Neural cell (in vitro differentiated cells): ENCODE results near the gene UNC119B. TPM values are rescaled to one million over a fixed set of nuclear protein-coding genes. Genes with fewer than 3 reads are reported as not detected.

Experiments used
- H2AFZ ChIP-seq: fragments of 200-600, 300-800 bp; sonication (generic), shearing (Covaris generic); 2 replicates; pipeline ENCODE4 v1.6.0; 2014; ENCODE audit warnings: low read depth, mild to moderate bottlenecking, antibody characterized with exemption, low read length, moderate library complexity
- H3F3A ChIP-seq: fragments of 200-600 bp; shearing (Covaris generic); 2 replicates; pipeline ENCODE4 v1.6.1; 2016; ENCODE audit warnings: mild to moderate bottlenecking, moderate library complexity, mixed read lengths, antibody characterized with exemption, low read length; ENCODE audit not compliant: insufficient read depth, poor library complexity, severe bottlenecking
- H3K27ac ChIP-seq: fragments of 200-600, 300-800 bp; sonication (generic), shearing (Covaris generic); 2 replicates; pipeline ENCODE4 v1.5.1; 2014; ENCODE audit warnings: mild to moderate bottlenecking, low read length, moderate library complexity
- H3K27me3 ChIP-seq: fragments of 300-800, 200-600 bp; sonication (generic), shearing (Covaris generic); 2 replicates; pipeline ENCODE4 v1.6.0; 2014; ENCODE audit warnings: mild to moderate bottlenecking, low read depth, low read length, moderate library complexity; ENCODE audit not compliant: insufficient read depth
- H3K36me3 ChIP-seq: fragments of 300-800, 200-600 bp; sonication (generic), shearing (Covaris generic); 2 replicates; pipeline ENCODE4 v1.5.1; 2014; ENCODE audit warnings: mild to moderate bottlenecking, antibody characterized with exemption, low read length, moderate library complexity; ENCODE audit not compliant: insufficient read depth
- H3K4me2 ChIP-seq: fragments of 300-800, 200-600 bp; sonication (generic), shearing (Covaris generic); 2 replicates; pipeline ENCODE4 v1.6.0; 2014; ENCODE audit warnings: mild to moderate bottlenecking, low read length
- H3K4me3 ChIP-seq: fragments of 300-800, 200-600 bp; sonication (generic), shearing (Covaris generic); 2 replicates; pipeline ENCODE4 v1.5.1; 2014; ENCODE audit warnings: mild to moderate bottlenecking, low read length, moderate library complexity
- H3K79me2 ChIP-seq: fragments of 200-600 bp; shearing (Covaris generic); replicated peaks from 2 replicates; pipeline ENCODE4 v1.6.0; 2014; ENCODE audit warnings: mild to moderate bottlenecking, low read length, moderate library complexity; ENCODE audit not compliant: insufficient read depth
- H3K9ac ChIP-seq: fragments of 300-800, 200-600 bp; sonication (generic), shearing (Covaris generic); 2 replicates; pipeline ENCODE4 v1.6.1; 2016; ENCODE audit warnings: mild to moderate bottlenecking, low read length, mixed read lengths
- H3K9me2 ChIP-seq: fragments of 200-600 bp; shearing (Covaris generic); 2 replicates; pipeline ENCODE4 v1.6.1; 2016; ENCODE audit warnings: mild to moderate bottlenecking, low read length, mixed read lengths; ENCODE audit not compliant: insufficient read depth
- H3K9me3 ChIP-seq: fragments of 200-600, 300-800 bp; sonication (generic), shearing (Covaris generic); 2 replicates; pipeline ENCODE4 v1.6.1; 2016; ENCODE audit warnings: mild to moderate bottlenecking, mixed run types, low read length, moderate library complexity, mixed read lengths
- H4K20me1 ChIP-seq: fragments of 200-600 bp; shearing (Covaris generic); 2 replicates; pipeline ENCODE4 v1.6.1; 2016; ENCODE audit warnings: mild to moderate bottlenecking, mixed run types; ENCODE audit not compliant: insufficient read depth
- CTCF ChIP-seq: fragments of 450-650 bp; IDR thresholded peaks from 2 replicates; pipeline ENCODE4 v1.5.1; 2014; ENCODE audit warnings: antibody characterized with exemption, mild to moderate bottlenecking, moderate library complexity; ENCODE audit not compliant: poor library complexity, severe bottlenecking
- EP300 ChIP-seq: fragments of 450-650 bp; conservative IDR thresholded peaks from 2 replicates; pipeline ENCODE4 v1.6.1; 2014; ENCODE audit warnings: antibody characterized with exemption, mild to moderate bottlenecking, moderate library complexity; ENCODE audit not compliant: poor library complexity, severe bottlenecking
- EZH2 ChIP-seq: fragments of 200-600, 300-800 bp; shearing (Covaris generic), sonication (generic); IDR thresholded peaks from 2 replicates; pipeline ENCODE4 v1.6.1; 2014; ENCODE audit warnings: antibody characterized with exemption, low read length, borderline replicate concordance, mild to moderate bottlenecking; ENCODE audit not compliant: insufficient read depth, poor library complexity, severe bottlenecking
- MXI1 ChIP-seq: fragments of 450-650 bp; conservative IDR thresholded peaks from 2 replicates; pipeline ENCODE4 v1.6.1; 2014; ENCODE audit warnings: antibody characterized with exemption, mild to moderate bottlenecking; ENCODE audit not compliant: poor library complexity, severe bottlenecking
- POLR2AphosphoS5 ChIP-seq: IDR thresholded peaks from 2 replicates; pipeline ENCODE4 v1.6.1; 2012
- RAD21 ChIP-seq: fragments of 450-650 bp; conservative IDR thresholded peaks from 2 replicates; pipeline ENCODE4 v1.6.1; 2014; ENCODE audit warnings: antibody characterized with exemption, mild to moderate bottlenecking, moderate library complexity
- SMC3 ChIP-seq: fragments of 450-650 bp; conservative IDR thresholded peaks from 2 replicates; pipeline ENCODE4 v1.6.1; 2014; ENCODE audit warnings: antibody characterized with exemption, mild to moderate bottlenecking, moderate library complexity; ENCODE audit not compliant: poor library complexity
- TAF1 ChIP-seq: IDR thresholded peaks from 2 replicates; pipeline ENCODE4 v1.6.1; 2012; ENCODE audit warnings: low read depth
- polyA plus RNA-seq: library from polyadenylated mRNA; depleted of rRNA; stranded (reverse); fragments of >200 nt; gene quantifications from 2 replicates; pipeline ENCODE4 v1.2.3, GENCODE V29; 2014
- TF ChIP-seq, protein P1 (sequence below): IDR thresholded peaks from 2 replicates; pipeline ENCODE4 v1.6.1; 2012; ENCODE audit warnings: borderline replicate concordance

Gene UNC119B
- polyA plus RNA-seq, 1 donor from 2014 or later, result 17.3 TPM

DNA sequence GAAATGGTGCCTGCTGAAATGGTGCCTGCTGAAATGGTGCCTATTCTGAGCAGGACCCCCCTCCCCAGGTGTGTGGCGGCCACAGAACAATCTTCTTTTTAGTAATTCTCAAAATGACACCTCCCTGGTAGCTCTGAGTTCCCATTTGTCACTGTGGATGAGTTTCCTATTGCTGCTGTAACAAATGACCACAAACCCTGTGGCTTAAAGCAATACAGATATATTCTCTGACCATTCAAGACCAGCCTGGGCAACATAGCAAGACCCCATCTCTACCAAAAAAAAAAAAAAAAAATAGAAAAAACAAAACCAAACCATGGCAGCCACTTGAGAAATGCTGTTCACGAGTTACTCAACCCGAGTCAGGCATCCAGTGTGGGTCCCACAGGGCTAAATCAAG, 23.3 kb downstream of the UNC119B start:
- Histone ChIP-seq H2AFZ (no peak overlapping the region), H3K79me2 (no peaks in the 10 kb centered on the region), H3K9me2 (no peaks in the 10 kb centered on the region), H3K9ac (no peak overlapping the region), H3K27ac (no peak overlapping the region), H3K4me2 (no peak overlapping the region), H4K20me1 (no peaks in the 10 kb centered on the region), H3K36me3 (no peaks in the 10 kb centered on the region), H3K9me3 (no peaks in the 10 kb centered on the region), H3K27me3 (no peaks in the 10 kb centered on the region), H3F3A (no peaks in the 10 kb centered on the region), H3K4me3 (no peak overlapping the region)
- TF ChIP-seq SMC3 (no peak), RAD21 (no peak), MXI1 (no peak), EP300 (no peak), TAF1 (no peak), EZH2 (no peak), POLR2AphosphoS5 (no peak), CTCF (no peak)
- TF ChIP-seq, protein P1, sequence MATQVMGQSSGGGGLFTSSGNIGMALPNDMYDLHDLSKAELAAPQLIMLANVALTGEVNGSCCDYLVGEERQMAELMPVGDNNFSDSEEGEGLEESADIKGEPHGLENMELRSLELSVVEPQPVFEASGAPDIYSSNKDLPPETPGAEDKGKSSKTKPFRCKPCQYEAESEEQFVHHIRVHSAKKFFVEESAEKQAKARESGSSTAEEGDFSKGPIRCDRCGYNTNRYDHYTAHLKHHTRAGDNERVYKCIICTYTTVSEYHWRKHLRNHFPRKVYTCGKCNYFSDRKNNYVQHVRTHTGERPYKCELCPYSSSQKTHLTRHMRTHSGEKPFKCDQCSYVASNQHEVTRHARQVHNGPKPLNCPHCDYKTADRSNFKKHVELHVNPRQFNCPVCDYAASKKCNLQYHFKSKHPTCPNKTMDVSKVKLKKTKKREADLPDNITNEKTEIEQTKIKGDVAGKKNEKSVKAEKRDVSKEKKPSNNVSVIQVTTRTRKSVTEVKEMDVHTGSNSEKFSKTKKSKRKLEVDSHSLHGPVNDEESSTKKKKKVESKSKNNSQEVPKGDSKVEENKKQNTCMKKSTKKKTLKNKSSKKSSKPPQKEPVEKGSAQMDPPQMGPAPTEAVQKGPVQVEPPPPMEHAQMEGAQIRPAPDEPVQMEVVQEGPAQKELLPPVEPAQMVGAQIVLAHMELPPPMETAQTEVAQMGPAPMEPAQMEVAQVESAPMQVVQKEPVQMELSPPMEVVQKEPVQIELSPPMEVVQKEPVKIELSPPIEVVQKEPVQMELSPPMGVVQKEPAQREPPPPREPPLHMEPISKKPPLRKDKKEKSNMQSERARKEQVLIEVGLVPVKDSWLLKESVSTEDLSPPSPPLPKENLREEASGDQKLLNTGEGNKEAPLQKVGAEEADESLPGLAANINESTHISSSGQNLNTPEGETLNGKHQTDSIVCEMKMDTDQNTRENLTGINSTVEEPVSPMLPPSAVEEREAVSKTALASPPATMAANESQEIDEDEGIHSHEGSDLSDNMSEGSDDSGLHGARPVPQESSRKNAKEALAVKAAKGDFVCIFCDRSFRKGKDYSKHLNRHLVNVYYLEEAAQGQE, result no peak

GRCh38 chr12:120734210-120734609, 24.0 kb downstream of the UNC119B start:
- no peak for TF ChIP-seq MXI1
- TF ChIP-seq POLR2AphosphoS5, result no peak
- no peak for TF ChIP-seq CTCF
- no peak for TF ChIP-seq SMC3
- TF ChIP-seq EZH2, result no peak
- no peak for TF ChIP-seq EP300
- no peak for TF ChIP-seq RAD21
- no peak for TF ChIP-seq TAF1
- TF ChIP-seq, protein P1, result no peak

More at GRCh38 chr12:120734210-120734609, 24.0 kb downstream of the UNC119B start:
- Histone ChIP-seq H3K79me2 (no peaks in the 10 kb centered on the region), H3K27ac (no peak overlapping the region), H2AFZ (no peak overlapping the region), H3K9me2 (no peaks in the 10 kb centered on the region), H3K36me3 (no peaks in the 10 kb centered on the region), H3K9ac (no peak overlapping the region), H3K9me3 (no peaks in the 10 kb centered on the region), H3K27me3 (no peaks in the 10 kb centered on the region), H3K4me2 (no peak overlapping the region), H3F3A (no peaks in the 10 kb centered on the region), H4K20me1 (no peaks in the 10 kb centered on the region), H3K4me3 (no peak overlapping the region)
